Activated CD4-positive, alpha-beta T cell treated with anti-CD3 and anti-CD28 coated beads, Interleukin-2, amount 50 U/mL, for 24 hours (primary cell): ENCODE results near the gene ZFP57.
"Not testable (repeated sequence)": the region's sequence is repeated elsewhere in the genome, so short reads cannot be mapped to it uniquely, and the experiment has no call there.

Experiments used
- DNase-seq, 2 donors: peaks; one replicate each; pipeline ENCODE4 v3.0.0-alpha.2; 2020; ENCODE audit warnings: low read depth in 1 of 2, low spot score in 1 of 2

Gene ZFP57

DNA sequence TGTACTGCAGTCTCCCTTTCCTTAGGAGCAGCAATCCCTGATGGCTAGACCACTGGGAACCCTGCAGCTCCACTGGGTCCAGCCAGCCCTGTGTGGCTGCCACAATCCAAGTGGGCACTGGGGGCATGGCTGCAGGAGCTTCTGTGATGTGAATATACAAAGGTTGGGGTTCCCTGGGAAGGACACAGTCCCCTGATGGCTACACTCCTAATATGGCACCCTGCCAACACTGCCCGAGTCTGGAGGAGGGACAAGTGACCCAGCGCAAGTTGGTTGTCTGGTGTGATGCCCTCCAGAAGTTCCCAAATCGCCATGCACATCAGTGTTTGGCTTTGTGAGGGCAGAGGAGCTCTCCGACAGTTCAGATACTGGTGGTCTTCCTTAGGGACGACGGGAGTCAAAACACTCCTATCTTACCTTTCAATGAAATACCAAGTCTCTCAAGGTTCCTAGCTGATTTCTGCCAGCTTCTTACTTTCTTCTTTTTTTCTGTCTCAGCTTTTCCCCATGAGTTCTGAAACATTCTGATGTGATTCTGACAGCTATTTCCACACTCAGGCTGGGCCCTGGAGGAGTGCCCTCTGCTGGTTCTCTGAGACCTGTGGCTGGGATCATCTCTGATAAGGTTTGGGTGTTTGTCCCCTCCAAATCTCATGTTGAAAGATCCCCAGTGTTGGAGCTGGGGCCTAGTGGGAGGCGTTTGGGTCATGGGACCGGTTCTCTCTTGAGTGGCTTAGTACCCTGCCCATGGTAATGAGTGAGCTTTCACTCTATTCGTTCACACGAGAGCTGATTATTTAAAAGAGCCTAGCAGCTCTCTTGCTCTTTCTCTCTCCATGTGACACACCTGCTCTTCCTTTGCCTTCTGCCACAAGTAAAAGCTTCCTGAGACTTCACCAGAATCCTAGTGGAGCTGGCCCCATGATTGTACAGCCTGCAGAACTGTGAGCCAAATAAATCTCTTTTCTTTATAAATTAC lies 15.5 kb upstream of the ZFP57 start:
- no peak for DNase-seq

DNA sequence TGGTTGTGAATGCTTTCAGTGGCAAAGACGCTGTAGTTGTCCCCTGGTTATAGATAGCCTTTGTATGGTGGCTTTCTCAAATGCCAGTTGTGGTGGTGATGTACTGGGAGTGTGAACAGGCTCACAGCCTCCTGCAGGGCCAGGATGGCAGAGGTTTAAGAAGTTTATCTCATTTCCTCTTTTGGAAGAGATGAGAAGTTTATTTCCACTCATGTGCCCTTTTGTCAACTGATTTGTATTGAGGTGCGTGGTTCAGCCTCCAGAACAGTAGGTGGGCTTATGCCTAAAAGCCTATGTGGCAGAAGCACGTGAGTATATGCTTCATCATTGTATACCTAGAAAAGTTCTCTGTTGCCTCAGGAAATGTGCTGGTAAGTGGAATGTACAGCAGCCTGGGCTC lies 13.7 kb upstream of the ZFP57 start:
- no peak for DNase-seq

DNA sequence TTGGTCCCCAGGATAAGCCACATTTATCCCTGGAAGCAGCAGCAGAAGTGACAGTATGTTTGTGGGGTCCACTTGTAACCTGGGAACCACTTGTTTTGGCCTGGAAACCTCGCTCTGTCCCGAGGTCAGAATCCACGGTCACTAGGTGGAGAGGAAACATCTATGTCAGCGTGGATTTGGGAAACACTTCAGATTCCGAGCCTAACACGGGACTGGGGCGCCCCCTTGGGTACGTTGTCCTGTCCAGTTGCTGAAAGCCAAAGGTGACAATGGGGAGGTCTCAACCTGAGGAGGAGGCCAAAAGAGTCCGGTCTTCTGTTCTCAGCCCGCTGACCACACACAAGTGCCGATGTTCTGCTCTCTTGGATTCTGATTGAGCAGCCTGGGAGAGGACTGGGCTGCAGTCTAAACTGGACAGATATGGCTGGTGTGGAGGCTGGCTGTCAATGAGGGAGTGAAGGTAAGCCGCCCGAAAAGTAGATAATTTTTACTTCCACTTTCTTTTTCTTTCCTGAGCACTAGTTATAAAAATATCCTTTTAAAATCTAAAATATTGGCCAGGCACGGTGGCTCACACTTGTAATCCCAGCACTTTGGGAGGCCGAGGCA lies 4.9 kb upstream of the ZFP57 start:
- no peak for DNase-seq

DNA sequence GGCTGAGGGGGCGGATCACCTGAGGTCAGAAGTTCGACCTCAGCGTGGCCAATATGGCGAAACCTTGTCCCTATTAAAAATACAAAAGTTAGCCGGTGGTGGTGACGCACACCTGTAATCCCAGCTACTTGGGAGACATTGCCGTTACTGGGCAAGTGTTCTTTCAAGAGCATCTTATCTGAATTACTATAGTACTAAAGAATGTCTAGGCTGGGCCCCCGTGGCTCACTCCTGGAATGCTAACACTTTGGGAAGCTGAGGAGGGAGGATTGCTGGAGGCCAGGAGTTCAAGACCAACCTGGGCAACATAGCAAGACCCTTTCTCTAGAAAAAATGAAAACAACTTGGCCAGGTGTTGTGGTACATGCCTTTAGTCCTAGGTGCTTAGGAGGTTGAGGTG lies 859 bp upstream of the ZFP57 start:
- DNase-seq: no peak

DNA sequence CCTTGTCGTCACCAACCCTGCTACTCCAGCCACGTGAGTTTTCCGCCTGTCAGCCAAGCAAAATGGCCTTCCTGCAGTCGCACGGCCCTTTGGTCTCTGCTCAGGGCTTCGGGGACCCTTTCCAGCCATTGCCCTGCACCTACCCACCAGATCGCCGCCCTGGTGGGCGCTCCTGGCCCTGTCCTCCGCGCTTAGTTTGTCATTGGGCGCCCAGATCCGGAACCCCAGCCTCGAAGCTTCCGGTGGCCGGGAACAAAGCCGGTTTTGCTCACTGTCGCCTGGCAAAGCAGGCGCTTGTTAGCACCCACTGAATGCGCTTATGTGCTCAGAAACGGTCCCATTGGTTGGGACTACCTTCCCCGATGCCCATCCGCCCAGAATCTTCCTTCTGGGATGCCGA lies 536 bp downstream of the ZFP57 start:
- DNase-seq: no peak

DNA sequence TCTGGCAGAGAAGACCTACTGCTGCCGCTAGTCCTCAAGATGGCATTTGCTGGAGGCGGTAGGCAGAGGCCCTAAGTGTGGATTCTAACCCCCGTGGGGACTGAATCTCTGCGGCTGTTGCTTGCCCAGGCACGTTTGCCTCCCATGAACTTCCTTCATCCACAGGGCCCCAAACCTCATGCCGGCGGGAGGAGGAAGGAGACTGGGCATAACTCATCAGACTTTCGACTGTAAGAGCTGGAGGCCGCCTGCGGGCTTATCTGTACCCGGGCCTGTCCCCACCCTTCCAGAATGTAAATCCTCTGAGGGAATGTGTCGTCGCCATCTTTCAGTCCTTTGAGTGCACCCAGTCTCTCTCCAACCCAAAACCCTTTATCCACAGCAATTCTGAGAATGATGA lies 990 bp downstream of the ZFP57 start:
- no peak for DNase-seq

DNA sequence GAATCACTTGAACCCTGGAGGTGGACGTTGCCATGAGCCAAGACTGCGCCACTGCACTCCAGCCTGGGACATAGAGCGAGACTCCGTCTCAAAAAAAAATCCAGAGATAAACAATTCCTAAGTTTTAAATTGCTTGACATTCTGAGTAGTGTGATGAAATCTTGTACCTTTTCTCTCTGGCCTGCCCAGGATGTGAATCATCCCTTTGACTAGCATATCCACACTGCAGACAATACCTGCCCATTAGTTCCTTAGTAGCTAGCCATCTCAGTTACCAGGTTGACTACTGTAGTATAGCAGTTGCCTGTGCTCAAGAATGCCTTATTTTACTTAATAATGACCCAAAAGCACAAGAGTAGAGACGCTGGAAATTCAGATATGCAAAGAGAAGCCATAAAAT lies 2.8 kb downstream of the ZFP57 start:
- DNase-seq: no peak

DNA sequence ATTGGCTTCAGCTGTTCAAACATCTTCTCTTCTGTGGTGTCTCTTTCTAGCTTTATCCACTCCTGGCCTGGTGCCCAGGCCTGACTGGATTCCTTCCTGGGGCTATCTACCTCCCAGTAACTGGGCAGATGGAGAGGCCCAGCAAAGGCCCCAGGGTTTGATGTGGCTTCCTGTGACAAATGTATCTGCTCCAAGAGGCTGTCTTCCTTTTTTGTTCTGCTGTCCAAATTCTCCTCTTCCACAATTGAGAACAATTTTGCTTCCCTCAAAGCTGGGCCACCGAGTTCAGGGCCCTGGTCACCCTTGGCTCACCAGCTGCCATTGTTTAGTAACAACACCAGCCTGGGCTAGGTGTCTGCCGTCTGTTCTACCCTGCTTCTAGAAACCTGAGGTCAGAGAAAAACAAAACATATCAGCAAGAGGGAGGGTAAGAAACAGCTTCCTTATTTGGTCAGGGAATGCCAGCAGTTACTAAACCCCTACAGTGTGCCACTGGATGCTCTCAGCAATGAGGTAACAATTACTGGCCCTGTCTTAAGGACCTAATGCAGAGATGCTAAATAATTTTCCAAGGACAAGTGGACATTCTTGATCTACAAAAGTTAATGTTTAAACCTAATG lies 3.9 kb downstream of the ZFP57 start:
- DNase-seq: no peak

DNA sequence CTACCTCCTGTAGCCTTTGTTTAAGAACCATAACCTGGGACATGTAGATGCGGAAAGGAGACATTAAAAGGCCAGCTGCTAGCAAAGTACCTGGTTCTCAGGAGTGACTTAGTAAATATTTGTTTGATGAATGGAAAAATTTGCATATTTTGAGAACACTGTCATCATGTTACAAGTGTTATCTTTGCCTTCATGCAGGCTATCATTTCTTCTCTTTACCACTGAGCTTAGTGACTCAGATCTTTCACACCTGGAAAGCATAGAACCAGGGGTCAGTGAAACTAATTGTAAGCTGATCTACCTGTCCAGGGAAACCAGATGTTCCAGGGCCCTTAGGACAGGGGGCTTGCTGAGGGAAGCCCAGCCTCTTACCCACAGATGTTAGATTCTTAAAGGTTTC lies 5.4 kb downstream of the ZFP57 start:
- DNase-seq: no peak

DNA sequence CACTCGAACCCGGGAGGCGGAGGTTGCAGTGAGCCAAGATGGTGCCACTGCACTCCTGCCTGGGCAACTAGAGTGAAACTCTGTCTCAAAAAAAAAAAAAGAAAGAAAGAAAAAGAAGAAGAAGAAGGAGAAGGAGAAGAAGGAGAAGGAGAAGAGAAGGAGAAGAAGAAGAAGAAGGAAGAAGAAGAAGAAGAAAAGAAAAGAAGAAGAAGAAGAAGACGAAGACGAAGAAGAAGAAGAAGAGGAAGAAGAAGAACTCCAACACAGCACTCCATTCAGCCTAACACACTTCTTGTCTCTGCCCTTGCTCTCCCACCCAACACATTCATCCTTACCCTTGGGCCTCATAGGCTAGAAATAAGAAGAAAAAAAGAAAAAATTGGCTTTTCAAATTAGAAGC lies 6.9 kb downstream of the ZFP57 start:
- DNase-seq: no peak

DNA sequence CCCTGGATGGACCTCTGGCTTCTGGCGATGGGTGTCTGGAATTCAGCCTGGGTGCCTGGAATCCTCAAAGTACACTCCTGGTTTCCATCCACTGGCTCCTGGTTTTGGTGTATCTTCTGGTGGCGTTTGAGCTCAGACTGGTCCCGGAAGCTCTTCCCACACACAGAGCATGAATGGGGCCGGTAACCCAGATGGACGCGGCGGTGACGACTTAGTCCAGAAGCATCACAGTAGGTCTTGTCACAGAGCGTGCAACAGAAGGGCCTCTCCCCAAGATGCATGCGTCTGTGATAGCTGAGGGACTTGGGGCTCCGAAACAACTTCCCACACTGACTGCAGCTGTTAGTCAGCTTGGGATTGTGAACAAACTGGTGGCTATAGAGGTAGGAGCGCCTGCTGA lies 7.8 kb downstream of the ZFP57 start:
- no peak for DNase-seq

DNA sequence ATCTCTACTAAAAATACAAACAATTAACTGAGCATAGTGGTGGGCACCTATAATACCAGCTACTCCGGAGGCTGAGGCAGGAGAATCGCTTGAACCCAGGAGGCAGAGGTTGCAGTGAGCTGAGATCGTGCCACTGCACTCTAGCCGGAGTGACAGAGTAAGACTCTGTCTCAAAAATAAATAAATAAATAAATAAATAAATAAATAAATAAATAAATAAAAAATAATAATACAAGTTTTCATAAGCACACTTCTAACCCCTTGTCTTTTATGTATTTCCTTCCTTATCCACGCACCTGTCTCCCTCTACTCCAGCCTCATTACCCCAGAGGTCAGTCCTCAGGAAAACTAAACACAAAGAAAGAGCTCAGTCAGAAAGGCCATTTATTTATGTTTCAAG lies 8.8 kb downstream of the ZFP57 start:
- not testable (repeated sequence) for DNase-seq

DNA sequence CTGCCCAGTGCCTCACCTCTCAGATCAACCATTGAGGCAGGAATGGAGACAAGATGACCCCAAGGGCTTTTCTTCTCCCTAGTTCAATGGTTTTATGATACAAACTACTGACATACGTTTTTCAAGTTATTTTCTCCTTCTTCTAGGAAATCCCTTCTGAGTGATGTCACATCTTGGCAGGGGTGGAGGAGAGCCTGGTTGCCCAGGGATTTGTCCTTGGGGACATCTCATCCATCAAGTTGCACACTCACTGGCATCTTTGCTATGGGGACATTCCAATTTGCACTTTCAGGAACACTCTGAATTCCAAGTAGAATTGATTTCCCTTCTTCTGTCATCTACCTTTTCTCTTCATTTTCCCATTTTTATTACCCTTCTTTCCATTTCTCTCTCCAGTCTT lies 9.9 kb downstream of the ZFP57 start:
- no peak for DNase-seq

DNA sequence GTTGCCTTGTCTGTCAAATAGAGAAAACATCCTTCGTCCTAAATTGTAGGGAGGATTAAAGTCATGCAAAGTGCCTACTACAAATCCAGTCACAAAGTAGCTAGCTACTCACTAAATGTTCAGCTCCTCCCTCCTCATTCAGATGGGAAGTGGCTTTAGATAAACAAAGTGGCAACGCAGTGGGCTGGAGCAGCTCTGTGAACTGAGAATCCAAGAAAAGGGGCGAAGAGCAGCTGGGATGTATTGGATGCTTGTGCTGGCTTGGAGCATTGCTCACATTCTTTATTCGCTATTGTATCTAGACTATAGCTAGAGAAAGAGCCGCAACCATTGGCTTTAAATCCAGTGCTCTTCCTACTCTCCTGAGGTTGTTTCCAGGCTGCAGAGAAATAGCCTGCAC lies 13.8 kb downstream of the ZFP57 start:
- no peak for DNase-seq

DNA sequence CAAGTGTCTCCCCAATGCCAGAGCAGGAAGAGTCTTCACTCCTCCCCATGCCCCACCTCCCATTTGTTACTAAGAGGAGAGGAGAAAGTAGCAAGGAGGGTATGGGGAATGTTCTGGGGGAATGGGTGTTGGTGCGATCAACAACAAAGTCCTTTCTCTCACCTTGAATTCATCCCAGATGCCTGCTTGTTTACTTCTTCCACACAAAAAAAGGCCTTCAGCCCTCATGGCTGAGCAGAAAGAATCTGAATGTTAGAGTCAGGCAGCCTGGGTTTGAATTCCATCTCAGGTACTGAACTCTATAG lies 14.2 kb downstream of the ZFP57 start:
- DNase-seq: no peak

DNA sequence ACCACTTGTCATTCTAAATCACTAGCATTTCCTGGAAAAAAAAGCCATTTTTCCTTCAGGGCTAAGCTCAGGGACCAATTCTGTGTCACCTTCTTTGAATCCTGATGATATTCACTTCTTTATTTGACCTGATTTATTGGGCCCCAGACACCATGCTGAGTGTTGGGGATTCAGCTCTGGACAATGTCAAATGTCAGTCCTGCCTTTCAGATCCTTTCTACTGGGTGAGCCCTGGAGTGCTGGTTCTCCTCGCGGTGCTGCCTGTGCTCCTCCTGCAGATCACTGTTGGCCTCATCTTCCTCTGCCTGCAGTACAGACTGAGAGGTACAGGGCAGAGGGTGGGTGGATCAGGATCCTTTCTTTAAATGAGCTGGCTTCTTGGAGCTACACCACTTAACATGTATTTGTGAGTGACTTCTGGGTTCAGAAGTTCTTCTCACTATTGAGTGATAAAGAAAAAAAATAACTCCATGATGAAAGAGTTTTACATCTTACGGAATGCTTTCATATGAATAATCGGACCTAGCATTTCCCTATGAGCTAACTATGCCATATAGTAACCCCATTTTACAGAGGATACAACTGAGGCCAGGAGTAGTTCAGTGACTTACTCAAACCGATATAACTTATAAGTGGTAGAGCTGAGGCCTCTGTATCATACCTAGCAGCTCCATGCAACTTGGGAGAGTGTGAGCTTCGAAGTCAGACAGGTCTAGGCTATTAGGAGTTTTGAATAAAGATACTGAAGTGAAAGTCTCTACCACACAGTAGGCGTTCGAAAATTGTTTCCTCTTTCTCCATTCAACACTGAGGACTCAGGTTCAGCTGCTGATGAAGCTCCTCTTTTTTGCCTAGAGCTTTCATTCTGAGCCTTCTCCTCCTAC lies 14.8 kb downstream of the ZFP57 start:
- DNase-seq: no peak

DNA sequence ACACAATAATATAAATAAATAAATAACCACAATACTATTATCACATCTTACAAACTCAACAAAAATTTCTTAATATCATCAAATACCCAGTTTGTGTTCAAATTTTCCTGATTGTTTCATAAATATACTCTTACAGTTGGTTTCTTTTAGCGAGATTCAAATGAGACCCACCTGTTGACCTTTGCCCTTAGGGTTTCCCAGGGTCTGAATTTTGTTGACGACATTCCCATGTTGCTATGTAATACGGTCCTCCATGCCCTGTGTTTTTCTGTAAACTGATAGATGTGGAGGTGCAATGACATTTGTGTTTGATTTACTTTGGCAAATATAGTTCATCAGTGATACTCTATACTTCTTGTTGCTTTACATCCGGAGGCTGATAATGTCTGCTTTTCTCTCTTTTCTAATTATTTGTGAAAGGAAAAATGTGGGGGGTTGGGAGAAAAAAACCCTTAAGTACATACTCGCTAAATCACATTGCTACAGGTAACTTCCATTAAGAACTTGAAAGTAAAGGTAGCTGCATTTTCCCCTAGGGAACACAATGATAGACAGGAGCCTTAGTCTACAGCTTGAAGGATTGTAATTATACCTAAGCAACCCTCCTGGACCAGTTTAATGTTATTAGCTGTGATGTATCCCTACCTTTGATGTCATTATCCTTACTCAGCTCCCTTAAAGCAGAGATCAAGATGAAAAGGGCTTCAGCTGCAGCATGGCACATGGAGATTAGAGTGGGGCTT lies 17.5 kb downstream of the ZFP57 start:
- DNase-seq: no peak

DNA sequence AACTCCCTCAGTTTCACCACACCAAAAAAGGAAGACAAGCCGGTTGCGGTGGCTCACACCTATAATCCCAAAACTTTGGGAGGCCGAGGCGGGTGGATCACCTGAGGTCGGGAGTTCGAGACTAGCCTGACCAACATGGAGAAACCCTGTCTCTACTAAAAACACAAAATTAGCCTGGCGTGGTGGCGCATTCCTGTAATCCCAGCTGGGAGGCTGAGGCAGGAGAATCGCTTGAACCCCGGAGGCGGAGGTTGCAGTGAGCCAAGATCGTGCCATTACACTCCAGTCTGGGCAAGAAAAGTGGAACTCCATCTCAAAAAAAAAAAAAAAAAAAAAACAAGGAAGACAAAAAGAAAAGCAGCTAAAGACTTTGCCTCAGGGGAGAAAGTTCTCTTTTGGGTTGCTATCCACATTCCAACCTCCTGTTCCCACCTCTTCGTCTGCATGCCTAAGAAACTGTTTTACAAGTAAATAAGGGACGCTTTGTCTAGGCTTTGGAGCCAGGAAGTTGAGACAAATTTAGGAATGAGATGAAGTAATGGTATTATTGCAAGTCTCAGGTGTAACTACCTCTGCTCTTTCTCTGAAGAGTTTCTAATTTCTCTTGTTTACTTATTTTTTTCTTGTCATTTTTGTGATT lies 19.3 kb downstream of the ZFP57 start:
- not testable (repeated sequence) for DNase-seq

DNA sequence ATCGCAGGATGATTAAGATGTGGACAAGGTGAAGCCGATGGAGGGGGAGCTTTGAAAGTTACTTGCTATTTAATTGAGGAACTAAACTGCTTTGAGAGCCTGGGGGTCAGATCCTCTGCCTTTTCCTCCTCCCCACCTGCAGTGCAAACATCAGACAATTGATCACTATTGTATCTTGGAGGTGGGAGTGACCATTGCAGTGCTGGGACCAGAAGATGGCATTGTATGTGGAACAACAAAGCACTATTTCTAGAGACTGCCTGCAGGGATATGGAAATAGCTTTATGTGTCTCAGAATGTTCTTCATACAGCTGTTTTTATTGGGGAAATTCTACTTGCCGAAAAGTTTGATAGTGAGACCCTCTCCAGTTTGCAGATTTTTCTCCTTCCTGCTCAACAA lies 19.9 kb downstream of the ZFP57 start:
- no peak for DNase-seq

DNA sequence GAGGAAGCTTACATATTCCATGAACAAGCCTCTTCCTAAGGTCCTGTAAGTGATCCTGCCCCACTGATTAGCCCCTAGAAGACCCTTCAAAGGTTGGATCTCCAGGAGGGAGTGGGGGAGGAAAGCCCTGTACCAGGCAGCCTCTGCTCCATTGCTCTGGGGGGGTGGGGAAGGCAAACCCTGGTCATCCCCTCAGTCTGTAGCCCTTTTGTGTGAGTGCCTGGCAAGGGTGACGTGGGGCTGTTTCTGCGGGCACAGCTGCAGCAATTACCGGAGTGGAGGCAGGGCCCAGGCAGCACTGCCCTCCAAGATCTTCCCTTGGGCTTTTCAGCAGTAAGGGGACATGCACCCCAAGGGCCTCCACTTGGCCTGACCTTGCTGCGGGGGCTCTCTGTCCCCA lies 24.2 kb downstream of the ZFP57 start, which contains the start of gene MOG:
MOG (plus strand) TSS at position 295 of the 400 bp plus-strand sequence. CDS start 118 bp downstream, outside the sequence.
- no peak for DNase-seq
